GM21737 (cell line): Measurements from ENCODE around the gene VWF.

ENCODE experiments used
- ATAC-seq: cut with Tn5 transposase; IDR thresholded peaks from one replicate; pipeline ENCODE4 v1.9.1; 2021; ENCODE audit warnings: mild to moderate bottlenecking, moderate library complexity; ENCODE audit not compliant: unreplicated experiment

Gene VWF

GRCh38 chr12:5923043-5923605 lies 201.3 kb downstream of the VWF start:
- no peak for ATAC-seq

- no peak for ATAC-seq
Observed at GRCh38 chr12:5921966-5922899, 202.2 kb downstream of the VWF start.

GRCh38 chr12:5921027-5921909 lies 203.2 kb downstream of the VWF start:
- ATAC-seq: no peak

GRCh38 chr12:5916785-5917290 lies 207.6 kb downstream of the VWF start:
- no peak for ATAC-seq

- ATAC-seq: no peak
Observed at GRCh38 chr12:5915511-5915910, 209.0 kb downstream of the VWF start.

GRCh38 chr12:5914387-5915149 lies 209.9 kb downstream of the VWF start:
- ATAC-seq: no peak

GRCh38 chr12:5913387-5913786 lies 211.1 kb downstream of the VWF start:
- ATAC-seq: no peak

GRCh38 chr12:5912437-5913334 lies 211.8 kb downstream of the VWF start:
- ATAC-seq: no peak

GRCh38 chr12:5912011-5912410 lies 212.5 kb downstream of the VWF start:
- no peak for ATAC-seq

GRCh38 chr12:5910790-5911548 lies 213.5 kb downstream of the VWF start:
- no peak for ATAC-seq

GRCh38 chr12:5909560-5909959 lies 214.9 kb downstream of the VWF start:
- no peak for ATAC-seq

GRCh38 chr12:5908251-5908650 lies 216.2 kb downstream of the VWF start:
- ATAC-seq: no peak

GRCh38 chr12:5907807-5908206 lies 216.7 kb downstream of the VWF start:
- ATAC-seq: no peak

GRCh38 chr12:5905757-5906156 lies 218.7 kb downstream of the VWF start:
- no peak for ATAC-seq

GRCh38 chr12:5904969-5905368 lies 219.5 kb downstream of the VWF start:
- ATAC-seq: no peak

GRCh38 chr12:5904441-5904840 lies 220.0 kb downstream of the VWF start:
- ATAC-seq: no peak

- no peak for ATAC-seq
Observed at GRCh38 chr12:5902736-5903135, 221.7 kb downstream of the VWF start.

GRCh38 chr12:5901416-5901815 lies 223.1 kb downstream of the VWF start:
- no peak for ATAC-seq
